ENCODE data around the gene ANKRD52.
A peak's percentile ranks its signal among the peaks of the same experiment; 100 is the strongest.

ANKRD52 gene

DNA sequence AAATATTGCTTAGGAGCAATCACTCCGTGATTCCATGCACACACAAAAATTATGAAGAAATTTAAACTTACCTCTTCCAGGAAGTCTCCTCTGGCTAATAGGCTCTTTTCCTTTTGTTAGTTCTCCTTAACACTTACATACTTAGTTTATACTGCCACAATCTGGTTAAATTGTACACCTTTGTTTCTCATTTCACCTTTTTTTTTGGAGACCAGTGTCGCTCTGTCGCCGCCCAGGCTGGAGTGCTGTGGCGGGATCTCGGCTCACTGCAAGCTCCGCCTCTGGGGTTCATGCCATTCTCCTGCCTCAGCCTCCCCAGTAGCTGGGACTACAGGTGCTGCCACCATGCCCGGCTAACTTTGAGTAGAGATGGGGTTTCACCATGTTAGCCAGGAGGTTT lies 2.2 kb upstream of the ANKRD52 start:
- no peak for DNase-seq (ENCODE audit: low read depth)
- TF ChIP-seq, protein P1, sequence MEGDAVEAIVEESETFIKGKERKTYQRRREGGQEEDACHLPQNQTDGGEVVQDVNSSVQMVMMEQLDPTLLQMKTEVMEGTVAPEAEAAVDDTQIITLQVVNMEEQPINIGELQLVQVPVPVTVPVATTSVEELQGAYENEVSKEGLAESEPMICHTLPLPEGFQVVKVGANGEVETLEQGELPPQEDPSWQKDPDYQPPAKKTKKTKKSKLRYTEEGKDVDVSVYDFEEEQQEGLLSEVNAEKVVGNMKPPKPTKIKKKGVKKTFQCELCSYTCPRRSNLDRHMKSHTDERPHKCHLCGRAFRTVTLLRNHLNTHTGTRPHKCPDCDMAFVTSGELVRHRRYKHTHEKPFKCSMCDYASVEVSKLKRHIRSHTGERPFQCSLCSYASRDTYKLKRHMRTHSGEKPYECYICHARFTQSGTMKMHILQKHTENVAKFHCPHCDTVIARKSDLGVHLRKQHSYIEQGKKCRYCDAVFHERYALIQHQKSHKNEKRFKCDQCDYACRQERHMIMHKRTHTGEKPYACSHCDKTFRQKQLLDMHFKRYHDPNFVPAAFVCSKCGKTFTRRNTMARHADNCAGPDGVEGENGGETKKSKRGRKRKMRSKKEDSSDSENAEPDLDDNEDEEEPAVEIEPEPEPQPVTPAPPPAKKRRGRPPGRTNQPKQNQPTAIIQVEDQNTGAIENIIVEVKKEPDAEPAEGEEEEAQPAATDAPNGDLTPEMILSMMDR (conservative IDR thresholded peaks at IDR 0.05; ENCODE audit: low read depth, low read length): no peak
- no peak overlapping the region for H3K4me3 ChIP-seq (ENCODE audit: low read depth, low read length)

DNA sequence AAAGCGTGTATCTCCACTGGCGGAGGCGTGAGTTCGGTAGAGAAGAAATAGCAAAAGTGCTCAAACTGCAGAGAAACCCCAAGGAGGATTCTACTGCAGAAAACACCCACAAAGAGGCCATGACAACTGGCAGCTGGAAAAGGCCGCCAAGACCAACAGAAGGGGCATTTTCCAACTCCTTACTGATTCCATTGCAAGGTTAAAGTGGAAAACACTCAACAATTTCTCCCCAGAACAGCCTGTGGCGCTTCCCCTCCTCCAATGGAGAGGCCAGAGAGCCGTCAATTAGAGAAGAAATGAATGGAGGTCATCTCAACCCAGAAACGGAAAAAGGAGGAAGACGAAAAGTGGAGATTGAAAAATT lies 618 bp upstream of the ANKRD52 start:
- peak overlapping the region; percentile 84 for H3K4me3 ChIP-seq (ENCODE audit: low read depth, low read length)
- TF ChIP-seq, protein P1 (conservative IDR thresholded peaks at IDR 0.05; ENCODE audit: low read depth, low read length): no peak
- DNase-seq (ENCODE audit: low read depth): no peak

DNA sequence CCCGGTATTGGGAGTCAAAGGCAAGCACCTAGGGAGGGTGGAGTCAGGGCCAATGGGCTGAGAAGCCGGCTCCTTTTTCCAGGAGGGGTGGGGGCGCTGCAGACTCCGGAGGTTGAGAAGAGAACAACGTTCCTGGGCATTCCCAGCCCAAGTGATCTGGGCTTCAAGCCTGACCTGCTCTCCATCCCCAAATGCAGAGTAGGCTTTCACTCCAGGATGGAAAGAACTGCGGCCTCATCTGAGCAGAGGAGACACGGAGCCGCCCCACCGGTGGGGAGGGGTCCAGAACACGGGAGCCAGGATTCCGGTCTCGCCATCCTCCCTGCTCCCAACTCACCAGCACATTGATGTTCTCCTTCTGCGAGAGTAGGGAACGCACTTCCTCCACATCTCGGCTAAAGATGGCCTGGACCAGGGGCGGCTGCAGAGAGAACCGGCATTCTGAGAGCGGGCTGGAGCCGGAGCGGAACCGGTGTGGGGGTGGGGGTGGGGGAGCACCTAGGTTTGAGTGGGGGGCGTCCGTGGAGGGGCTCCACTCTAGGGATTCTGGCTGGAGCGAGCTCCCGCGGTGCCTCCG lies 605 bp downstream of the ANKRD52 start:
- DNase-seq (ENCODE audit: low read depth): peak; percentile 36
- TF ChIP-seq, protein P1 (conservative IDR thresholded peaks at IDR 0.05; ENCODE audit: low read depth, low read length): no peak
- peak overlapping the region; percentile 84 for H3K4me3 ChIP-seq (ENCODE audit: low read depth, low read length)

DNA sequence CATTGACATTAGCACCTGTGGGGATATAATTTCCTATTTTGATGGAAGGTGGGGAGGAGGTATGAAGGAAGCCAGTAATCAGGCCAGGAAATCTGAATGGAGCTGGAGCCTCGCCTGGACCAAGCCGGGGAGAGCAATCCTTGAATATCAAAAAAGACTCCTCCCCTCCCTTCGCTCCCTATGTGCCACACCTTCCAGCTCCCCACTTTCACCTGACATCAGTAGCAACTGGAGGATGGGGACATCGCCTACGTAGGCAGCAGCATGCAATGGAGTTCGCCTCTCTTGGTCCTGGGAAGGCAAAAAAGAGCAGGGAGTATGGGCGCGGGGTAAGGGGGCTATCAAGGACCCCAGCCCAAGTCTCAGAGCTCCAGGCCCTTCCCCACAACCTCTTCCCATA lies 1.1 kb downstream of the ANKRD52 start:
- H3K4me3 ChIP-seq (ENCODE audit: low read depth, low read length): peak overlapping the region; percentile 84
- DNase-seq (ENCODE audit: low read depth): no peak
- TF ChIP-seq, protein P1 (conservative IDR thresholded peaks at IDR 0.05; ENCODE audit: low read depth, low read length): no peak

DNA sequence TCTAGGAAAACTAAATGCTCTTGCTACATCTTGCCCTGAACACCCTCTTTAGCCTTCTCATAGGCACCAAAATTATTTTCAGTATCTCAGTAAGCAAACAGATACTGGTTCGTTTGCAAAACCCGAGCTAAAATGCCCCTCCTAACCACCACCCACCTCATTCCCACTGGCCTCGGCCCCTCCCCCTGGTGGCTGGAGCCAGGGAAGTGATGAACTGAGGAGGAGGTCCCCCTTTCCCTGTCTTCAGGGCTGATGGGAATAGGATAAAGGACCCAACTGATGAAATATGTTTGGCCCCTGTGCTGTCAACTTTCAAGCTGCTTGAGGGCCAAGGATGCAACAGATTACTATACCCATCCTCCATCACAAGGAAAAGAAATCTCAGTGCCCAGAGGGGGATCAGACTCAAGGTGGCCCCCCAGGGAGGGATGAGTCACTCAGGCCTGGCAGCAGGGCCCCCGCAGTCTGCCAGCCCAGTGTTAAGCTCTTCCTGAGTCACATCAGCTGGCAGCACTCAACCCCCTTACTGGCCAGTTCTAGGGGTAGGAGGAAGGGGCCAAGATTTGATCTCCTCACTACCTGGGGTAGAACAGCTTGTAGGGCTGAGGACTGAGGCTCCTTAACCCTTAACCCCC lies 1.7 kb downstream of the ANKRD52 start:
- peak; percentile 18 for DNase-seq (ENCODE audit: low read depth)
- H3K4me3 ChIP-seq (ENCODE audit: low read depth, low read length): no peak overlapping the region
- TF ChIP-seq, protein P1 (conservative IDR thresholded peaks at IDR 0.05; ENCODE audit: low read depth, low read length): peak; percentile 35

DNA sequence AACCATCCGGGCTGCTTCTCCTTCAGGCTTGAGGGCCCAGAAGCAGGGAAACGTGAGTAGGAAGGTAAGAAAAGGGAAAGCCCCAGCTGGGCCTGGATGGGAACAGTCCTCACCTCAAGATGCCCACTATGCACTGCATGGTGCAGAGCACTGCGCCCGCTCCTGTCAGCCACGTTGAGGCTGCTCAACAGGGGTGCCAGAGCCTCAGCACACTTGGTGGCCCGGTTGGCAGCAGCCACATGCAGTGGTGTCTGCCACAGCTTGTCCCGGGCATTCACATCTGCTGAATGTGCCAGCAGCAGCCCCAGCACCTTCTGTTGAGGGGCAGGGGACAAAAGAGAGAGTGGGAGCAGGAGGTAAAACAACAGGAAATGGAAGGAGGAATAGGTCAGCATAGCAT lies 2.5 kb downstream of the ANKRD52 start:
- H3K4me3 ChIP-seq (ENCODE audit: low read depth, low read length): no peak overlapping the region
- TF ChIP-seq, protein P1 (conservative IDR thresholded peaks at IDR 0.05; ENCODE audit: low read depth, low read length): no peak
- no peak for DNase-seq (ENCODE audit: low read depth)

DNA sequence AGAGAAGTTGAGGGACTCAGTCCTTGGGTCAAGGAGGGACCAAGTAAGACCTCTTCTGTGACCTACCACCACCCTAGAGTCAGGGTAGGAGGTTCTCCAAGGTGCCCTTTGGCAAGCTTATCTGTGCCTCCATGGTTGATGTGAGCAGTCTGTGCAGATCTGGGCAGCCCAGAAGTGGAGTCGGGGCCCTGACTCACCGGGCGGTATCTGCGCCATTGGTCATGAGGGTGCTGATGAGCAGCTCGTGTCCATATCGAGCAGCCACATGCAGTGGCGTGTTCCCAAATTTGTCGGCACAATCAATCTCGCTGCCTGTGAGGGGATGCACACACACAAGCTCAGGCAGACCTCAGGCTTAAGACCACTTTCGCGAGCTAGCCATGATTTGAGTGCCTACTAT lies 5.1 kb downstream of the ANKRD52 start:
- TF ChIP-seq, protein P1 (conservative IDR thresholded peaks at IDR 0.05; ENCODE audit: low read depth, low read length): no peak
- H3K4me3 ChIP-seq (ENCODE audit: low read depth, low read length): no peak overlapping the region
- no peak for DNase-seq (ENCODE audit: low read depth)
